ENCODE results near the gene SCART1.

- TF ChIP-seq EZH2 (IDR thresholded peaks at IDR 0.05; ENCODE audit: low read length, missing control alignments) (no peak), CTCF (conservative IDR thresholded peaks at IDR 0.05 in 1 of 2, IDR thresholded peaks at IDR 0.05 in 1 of 2; ENCODE audit: low read depth in 1 of 2, low read length in 2 of 2) (no peak)
Observed at GRCh38 chr10:133476641-133476990, 22.9 kb downstream of the SCART1 start.

All from fibroblast of lung (primary cell).